K562 (cell line): ENCODE results near the gene ETV4.

Source experiments
- CTCF ChIP-seq, 3 experiments: IDR thresholded peaks in 2 of 3; conservative IDR thresholded peaks in 1 of 3; 2 replicates each; pipeline ENCODE4 v1.5.1; 2011 to 2012; ENCODE audit warnings: low read length in 3 of 3, mild to moderate bottlenecking in 3 of 3, control low read depth in 2 of 3, improper control_type of control experiment in 1 of 3, inconsistent platforms in 1 of 3, low read depth in 1 of 3, mixed read lengths in 1 of 3, moderate library complexity in 1 of 3; ENCODE audit not compliant: insufficient read depth in 2 of 3
- CTCFL ChIP-seq: IDR thresholded peaks from 2 replicates; pipeline ENCODE4 v1.6.1; 2011; ENCODE audit warnings: borderline replicate concordance, low read depth, mild to moderate bottlenecking, moderate library complexity, low read length; ENCODE audit not compliant: insufficient read depth, poor library complexity, severe bottlenecking
- EP300 ChIP-seq: IDR thresholded peaks from 2 replicates; pipeline ENCODE4 v1.6.1; 2012; ENCODE audit warnings: low read length, improper control_type of control experiment
- EZH2 ChIP-seq: IDR thresholded peaks from 2 replicates; pipeline ENCODE4 v1.6.1; 2012; ENCODE audit warnings: low read depth, mild to moderate bottlenecking, inconsistent platforms, low read length, borderline replicate concordance
- FOXO4 ChIP-seq: fragments of 450-650 bp; formaldehyde crosslinking; IDR thresholded peaks from 2 replicates; pipeline ENCODE4 v1.4.0; 2020; ENCODE audit warnings: mild to moderate bottlenecking, moderate library complexity
- HINFP ChIP-seq: fragments of 450-650 bp; conservative IDR thresholded peaks from 2 replicates; pipeline ENCODE4 v1.6.1; 2016; ENCODE audit warnings: missing genetic modification characterization, low read depth, mild to moderate bottlenecking, control low read depth, missing compliant biosample characterization
- HNRNPLL ChIP-seq: fragments of 200-400 bp; formaldehyde crosslinking; IDR thresholded peaks from 2 replicates; pipeline ENCODE4 v1.6.1; 2017; ENCODE audit warnings: low read length, low read depth, mild to moderate bottlenecking; ENCODE audit not compliant: poor library complexity, severe bottlenecking
- NRF1 ChIP-seq, 2 experiments: fragments of 450-650 bp; IDR thresholded peaks in 1 of 2; conservative IDR thresholded peaks in 1 of 2; 2 replicates each; pipeline ENCODE4 v1.6.1; 2014; ENCODE audit warnings: mild to moderate bottlenecking in 2 of 2
- POLR2A ChIP-seq: fragments of 450-650 bp; conservative IDR thresholded peaks from 2 replicates; pipeline ENCODE4 v1.6.1; 2016
- RBBP5 ChIP-seq: fragments of 200-600 bp; sonication (generic); IDR thresholded peaks from 2 replicates; pipeline ENCODE4 v1.6.1; 2012; ENCODE audit warnings: borderline replicate concordance, mild to moderate bottlenecking, low read length, control low read depth, inconsistent platforms; ENCODE audit not compliant: insufficient read depth, poor library complexity, severe bottlenecking
- SLC30A9 ChIP-seq: fragments of 250-450 bp; sonication (Bioruptor Pico); IDR thresholded peaks from 2 replicates; pipeline ENCODE4 v1.8.0; 2022; ENCODE audit warnings: mild to moderate bottlenecking, moderate library complexity
- THRAP3 ChIP-seq: fragments of 450-650 bp; IDR thresholded peaks from 2 replicates; pipeline ENCODE4 v1.6.1; 2016; ENCODE audit warnings: mild to moderate bottlenecking, inconsistent platforms, borderline replicate concordance
- ZNF398 ChIP-seq: fragments of 250-450 bp; sonication (Bioruptor Pico); IDR thresholded peaks from 2 replicates; pipeline ENCODE4 v1.8.0; 2021; ENCODE audit warnings: moderate library complexity, mild to moderate bottlenecking, inconsistent platforms
- ZNF592 ChIP-seq: fragments of 450-650 bp; IDR thresholded peaks from 2 replicates; pipeline ENCODE4 v1.6.1; 2017; ENCODE audit warnings: antibody characterized with exemption, mild to moderate bottlenecking

- no peak for TF ChIP-seq THRAP3
- TF ChIP-seq ZNF398 (CRISPR knock-in tag) = no peak
- no peak for TF ChIP-seq EP300
- no peak for TF ChIP-seq RBBP5
- no peak for TF ChIP-seq CTCF (IDR thresholded peaks at IDR 0.05 in 2 of 3, conservative IDR thresholded peaks at IDR 0.05 in 1 of 3; ENCODE audit: insufficient read depth in 2 of 3, low read depth in 1 of 3, low read length in 3 of 3)
- no peak for TF ChIP-seq CTCFL
- no peak for TF ChIP-seq POLR2A
- TF ChIP-seq FOXO4 = no peak
- TF ChIP-seq EZH2 = no peak
- no peak for TF ChIP-seq NRF1 (conservative IDR thresholded peaks at IDR 0.05 in 1 of 2, IDR thresholded peaks at IDR 0.05 in 1 of 2)
- TF ChIP-seq ZNF592 = no peak
- no peak for TF ChIP-seq SLC30A9 (CRISPR knock-in tag)
- TF ChIP-seq HINFP = no peak
- TF ChIP-seq HNRNPLL = no peak
Measured at GRCh38 chr17:43531955-43532354, 14.2 kb downstream of the ETV4 start.
